DMS53 treated with DMSO at 0.1 percent for 48 hours (cell line): ENCODE data around the gene ACKR3.

Experiments used
- DNase-seq: peaks from one replicate; lab custom pipeline; 2025; ENCODE audit not compliant: unreplicated experiment; lab: John Stamatoyannopoulos, UW

ACKR3 gene

GRCh38 chr2:236583621-236584203 is 14.1 kb downstream of the ACKR3 start:
- no peak for DNase-seq

- no peak for DNase-seq
These were observed 15.1 kb downstream of the ACKR3 start for GRCh38 chr2:236584521-236585384.

DNA sequence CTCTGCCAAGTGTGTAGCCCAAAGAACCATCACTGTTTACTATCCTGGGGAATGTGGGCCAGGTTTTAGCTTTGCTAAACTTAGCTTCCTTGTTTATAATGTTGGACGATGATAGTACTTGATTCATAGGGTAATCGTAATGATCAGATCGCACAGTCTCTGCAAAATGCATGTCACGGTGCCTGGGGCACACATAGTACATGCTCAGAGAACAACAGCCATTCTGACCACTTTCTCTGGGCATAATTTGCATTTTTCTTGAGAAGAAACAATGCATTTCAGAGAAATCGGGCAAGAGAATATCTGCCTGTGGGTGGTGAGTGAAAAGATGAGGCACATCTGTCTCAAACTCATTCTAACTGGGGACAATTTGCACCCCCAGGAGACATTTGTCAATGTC is 16.3 kb downstream of the ACKR3 start:
- no peak for DNase-seq

DNA sequence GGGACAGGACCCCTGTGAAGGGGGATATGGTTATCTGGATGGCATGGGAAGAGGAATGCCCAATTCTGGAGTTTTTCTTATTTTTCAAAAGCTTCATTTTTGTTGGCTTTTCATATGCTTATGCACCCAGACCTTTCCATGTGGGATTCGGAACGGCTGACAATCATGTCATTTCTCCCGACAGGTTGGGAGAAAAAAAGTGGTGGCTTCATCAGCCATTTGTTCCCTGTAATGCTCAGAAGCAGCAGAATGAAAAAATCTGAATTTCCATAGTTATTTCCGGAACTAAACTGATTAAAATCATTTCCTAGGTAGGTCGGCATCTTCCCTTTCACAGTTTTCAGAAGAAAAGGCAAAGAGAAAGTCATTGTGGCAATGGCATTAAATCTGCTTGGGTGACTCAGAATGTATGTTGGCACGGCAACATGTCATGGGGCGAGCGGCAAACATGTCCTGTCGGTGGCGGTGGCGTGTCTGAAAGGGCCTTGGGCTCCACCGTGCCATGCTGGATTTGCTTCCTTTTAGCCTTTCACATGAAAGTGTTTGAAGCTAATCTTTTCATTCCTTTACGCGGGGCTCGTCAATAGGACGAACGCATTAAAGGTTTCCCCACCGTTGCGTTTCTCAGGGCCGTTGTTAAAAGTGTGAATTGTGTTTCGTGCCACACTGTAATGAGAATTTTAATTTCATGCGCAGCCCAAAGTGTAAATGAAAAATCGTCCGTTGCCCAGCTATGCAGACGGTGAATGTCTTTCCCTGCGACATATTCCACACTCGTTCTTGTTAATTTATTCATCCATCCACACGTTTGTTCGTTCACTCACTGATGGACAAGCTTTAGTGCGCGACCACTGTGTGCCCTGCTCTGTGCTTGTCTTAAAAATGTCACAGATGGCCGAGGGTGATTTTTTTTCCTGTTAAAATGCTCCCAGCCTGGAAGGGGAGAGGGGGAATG is 18.5 kb downstream of the ACKR3 start:
- no peak for DNase-seq

DNA sequence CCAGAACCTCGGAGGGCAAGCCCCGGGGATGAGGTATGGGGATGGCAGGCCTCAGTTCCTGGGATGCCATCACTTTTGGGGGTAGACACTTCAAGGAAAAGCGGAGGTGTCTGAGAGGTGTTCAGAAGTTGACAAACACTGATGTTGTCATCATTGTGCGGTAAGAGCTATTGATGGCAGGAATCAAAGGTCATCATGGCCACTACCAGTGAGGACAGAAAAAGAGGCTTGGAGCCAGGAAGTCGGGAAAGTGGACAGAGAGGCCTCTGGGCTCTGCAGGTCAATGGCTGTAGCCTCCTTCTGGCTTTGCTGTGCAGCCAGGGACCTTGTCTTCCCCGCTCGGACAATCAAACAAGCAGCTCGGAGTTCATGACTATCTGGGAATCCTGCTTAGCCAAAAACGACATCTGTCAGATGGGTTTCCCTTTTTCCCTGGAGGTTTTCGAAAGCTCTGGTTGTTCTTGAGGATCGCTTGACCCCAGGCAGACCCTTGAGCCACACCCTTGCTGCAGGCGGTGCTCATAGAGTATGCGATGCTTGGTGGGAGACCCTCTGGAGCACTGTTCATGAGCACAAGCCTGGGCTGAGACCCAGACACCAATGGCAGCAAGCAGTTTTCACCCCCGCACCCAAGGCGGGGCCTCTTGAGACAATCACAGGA is 19.4 kb downstream of the ACKR3 start:
- no peak for DNase-seq

- DNase-seq, result no peak
These were observed 21.2 kb downstream of the ACKR3 start for GRCh38 chr2:236590846-236591245.

DNA sequence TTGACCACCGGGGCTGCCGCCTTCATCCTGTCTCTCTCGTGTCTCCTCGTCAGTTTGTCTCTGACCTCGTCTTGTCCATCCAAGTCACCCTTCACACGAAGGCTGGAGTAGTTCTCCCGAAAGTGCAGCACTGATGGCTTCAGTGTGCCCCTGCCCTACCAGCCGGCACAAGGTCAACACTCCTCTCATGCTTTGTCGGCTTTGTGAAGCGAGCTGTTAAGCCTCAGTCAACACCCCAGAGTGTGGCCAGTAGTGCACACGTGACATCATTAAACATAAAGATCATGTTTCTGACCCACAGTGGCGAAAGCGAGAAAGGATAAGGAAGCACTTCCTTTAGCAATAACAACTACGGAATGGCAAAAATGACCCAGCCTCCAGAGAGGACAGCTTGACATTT is 23.2 kb downstream of the ACKR3 start:
- DNase-seq, result peak; percentile 97

GRCh38 chr2:236593531-236593930 is 23.9 kb downstream of the ACKR3 start:
- no peak for DNase-seq

DNA sequence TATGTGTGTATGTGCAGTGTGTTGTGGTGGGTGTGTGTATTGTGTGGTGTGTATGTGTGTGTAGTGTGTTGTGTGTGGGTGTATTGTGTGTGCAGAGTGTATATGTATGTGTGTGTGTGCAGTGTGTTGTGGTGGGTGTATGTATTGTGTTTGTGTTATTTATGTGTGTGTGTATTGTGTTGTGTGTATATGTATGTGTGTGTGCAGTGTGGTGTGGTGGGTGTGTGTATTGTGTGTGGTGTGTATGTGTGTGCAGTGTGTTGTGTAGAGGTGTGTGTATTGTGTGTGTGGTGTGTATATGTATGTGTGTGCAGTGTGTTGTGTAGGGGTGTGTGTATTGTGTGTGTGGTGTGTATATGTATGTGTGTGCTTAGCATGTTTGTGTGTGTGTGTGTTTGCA is 24.3 kb downstream of the ACKR3 start:
- no peak for DNase-seq

DNA sequence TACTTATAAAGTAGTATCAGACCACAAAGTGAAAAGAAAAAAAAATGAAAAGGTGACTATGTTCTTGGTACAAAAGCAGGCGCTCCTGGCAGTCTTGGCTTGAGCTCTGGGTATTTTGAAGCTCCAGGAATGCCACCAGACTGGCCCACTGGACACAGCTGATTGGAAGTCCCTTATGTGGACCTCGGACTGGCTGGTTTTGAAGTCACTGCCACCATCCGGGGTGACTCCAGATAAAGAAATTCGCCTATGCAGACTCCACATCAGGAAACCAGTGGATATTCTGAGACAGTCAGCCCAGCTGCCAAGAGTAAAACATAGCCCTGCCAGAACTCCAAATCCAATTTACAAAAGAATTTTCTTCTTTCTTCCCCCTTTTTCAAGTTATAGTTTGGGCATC is 28.0 kb downstream of the ACKR3 start:
- no peak for DNase-seq

DNA sequence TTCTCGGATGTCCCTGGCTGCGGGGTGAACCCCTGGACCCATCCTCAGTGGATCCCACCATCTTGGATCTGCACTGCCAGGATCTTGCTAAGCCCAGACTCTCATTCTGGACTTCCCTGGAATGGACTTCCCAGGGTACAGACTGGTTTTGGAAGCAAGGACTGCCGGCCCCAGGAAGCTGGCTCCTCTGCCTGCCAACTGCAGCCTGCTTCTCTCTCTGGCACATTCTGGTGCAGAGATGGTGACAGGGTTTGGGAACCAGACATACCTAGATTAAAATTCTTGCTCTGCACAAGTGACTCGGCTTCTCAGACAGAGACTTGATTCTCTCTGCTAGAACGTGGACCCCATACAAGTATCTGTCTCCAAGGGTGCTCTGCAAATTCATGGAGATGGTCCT is 29.4 kb downstream of the ACKR3 start:
- DNase-seq, result no peak

- no peak for DNase-seq
These were observed 30.5 kb downstream of the ACKR3 start for GRCh38 chr2:236600158-236600557.

DNA sequence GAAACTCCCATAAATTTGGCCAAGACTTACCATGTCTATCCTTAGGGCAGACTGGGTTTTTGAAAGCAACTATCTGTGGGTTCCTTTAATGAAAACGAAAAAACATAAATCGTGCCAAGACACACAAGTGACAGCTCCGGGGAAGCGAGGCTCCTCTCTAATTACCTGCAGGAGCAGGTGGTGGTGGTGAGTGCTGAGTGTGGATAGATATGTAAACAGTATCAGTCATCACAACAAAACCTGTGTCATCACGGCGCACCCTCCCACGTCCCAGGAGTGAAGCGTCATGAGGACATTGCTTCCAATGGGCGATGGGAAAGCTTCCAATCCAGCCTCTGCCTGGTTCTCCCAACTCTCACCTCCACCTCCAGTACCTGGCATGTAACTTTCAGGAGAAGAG is 31.3 kb downstream of the ACKR3 start:
- peak; percentile 95 for DNase-seq

- DNase-seq, result no peak
These were observed 31.9 kb downstream of the ACKR3 start for GRCh38 chr2:236601316-236602202.

- no peak for DNase-seq
These were observed 33.1 kb downstream of the ACKR3 start for GRCh38 chr2:236602678-236603077.

GRCh38 chr2:236603361-236604015 is 33.9 kb downstream of the ACKR3 start:
- no peak for DNase-seq

DNA sequence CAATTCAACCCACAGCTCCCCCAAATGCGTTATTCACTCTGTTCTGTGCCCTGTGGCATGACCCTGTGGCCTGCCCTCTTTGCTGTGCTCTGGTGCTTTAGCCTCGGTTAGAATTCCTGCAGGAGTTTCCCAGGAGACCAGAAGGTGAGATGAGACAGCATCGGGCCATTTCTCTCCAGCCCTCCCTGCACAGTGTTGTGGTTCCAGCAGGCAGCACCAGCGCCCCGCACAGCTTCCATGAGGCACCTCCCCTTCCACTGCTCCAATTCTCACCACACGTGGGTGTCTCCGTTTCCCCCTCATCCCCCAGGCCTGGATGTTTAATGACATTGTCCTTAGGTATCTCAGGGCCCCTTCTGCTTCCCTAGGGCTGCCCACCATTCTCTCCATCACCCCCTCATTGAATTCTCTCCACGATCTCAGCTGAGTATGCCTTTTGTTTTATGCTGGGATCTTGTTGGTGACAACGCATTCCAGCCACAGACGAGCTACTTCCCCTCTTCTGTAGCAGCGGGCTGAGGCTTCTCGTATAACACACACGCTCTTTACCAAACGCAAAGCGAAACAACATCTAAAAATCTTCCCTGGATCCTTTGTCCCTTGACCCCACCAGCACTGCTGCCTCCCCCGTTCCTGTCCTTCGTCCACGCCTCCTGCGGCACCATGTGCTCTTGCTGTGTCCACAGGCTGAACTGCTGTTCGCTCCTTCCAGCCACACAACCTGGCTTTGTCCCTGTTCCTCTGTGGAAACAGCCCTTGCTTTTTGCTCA is 35.1 kb downstream of the ACKR3 start:
- no peak for DNase-seq

DNA sequence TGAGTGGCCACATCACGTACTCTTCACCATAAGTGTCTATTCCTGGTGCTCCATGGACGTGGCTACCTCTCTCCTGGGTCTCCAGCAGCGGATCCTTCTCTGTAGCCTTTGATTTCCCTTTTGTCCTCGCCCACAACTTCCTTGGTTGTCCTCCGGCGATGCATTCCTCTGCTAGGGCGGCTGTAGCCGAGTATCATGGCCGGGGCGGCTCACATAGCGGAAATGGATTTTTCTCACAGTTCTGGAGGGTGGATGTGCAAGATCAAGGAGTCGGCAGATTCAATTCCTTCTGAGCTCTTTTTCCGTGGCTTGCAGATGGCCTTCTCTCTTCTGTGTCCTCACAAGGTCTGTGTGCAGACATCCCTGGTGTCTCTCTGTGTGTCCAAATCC is 35.7 kb downstream of the ACKR3 start:
- no peak for DNase-seq

DNA sequence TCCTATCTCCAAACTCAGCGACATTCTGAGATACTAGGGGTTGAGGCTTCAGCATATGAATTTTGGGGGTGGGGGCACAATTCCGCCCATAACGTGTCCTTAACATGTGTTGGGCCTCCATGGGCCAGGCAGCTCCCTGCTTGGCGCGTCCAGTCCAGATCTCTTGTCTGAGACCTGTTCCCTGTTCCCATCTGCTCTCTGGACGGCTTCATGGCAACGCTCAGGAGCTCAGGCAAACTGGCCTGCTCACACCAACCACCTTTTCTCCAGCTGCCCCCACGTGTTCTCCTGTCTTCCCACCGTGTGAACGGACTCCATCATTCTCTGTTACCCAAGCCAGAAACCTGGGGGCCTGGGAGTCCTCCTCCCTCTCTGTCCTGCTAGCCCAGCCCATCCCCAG is 36.4 kb downstream of the ACKR3 start:
- DNase-seq, result no peak
